NCI-H2196 (cell line): Measurements from ENCODE around the gene HAP1.
"Not testable (repeated sequence)": the region's sequence is repeated elsewhere in the genome, so short reads cannot be mapped to it uniquely, and the experiment has no call there.

ENCODE experiments used
- DNase-seq: peaks from one replicate; lab custom pipeline; 2025; ENCODE audit not compliant: unreplicated experiment; lab: John Stamatoyannopoulos, UW

HAP1 gene

DNA sequence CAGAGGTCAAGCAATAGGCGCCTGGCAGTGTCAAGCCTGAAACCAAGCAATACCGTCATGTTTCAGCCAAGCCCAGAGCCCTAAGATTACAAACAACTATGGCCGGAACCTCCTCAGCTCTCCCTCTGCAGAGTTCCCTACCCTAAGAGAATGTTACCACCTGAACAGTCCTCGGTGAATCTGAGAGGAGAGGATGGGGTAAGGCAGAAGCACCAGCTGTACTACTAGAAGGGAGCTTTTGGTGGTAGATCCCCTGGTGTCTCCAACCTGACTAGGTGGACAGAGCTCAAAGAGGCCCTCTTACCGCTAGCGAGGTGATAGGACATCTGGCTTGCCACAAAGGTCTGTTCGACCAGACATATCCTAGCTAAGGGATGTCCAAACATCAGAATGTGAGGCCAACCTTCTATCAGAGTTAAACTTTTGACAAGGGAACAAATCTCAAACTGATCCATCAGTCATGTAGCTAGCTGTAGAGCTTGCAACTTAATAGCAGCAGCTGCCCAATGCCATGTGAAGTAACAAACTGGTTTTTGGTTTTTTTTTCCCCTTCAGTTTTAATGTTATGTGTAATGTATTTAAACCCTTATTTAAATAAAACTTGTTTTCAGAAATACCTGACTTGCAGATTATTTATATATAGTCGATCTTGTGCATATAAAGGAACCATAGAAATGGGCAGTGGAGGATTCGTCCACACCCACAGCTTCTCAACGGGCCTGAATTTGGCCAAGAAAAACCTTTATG, 43.2 kb downstream of the HAP1 start:
- no peak for DNase-seq

DNA sequence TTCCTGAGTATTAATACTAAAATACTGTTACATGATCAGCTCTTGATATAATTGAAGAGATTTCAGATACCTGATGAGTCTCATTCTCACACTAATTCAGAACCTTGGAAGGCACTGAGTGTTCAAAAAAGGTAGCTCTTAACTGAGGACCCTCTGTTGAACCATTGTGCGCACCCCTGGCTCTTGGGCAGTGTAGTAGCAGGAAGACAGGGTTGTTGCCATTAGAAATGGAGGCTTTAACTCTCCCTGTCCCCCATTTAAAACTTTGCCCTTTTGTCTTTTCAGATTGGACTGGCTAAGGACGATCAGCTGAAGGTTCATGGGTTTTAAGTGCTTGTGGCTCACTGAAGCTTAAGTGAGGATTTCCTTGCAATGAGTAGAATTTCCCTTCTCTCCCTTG, 43.9 kb downstream of the HAP1 start:
- DNase-seq = no peak

DNA sequence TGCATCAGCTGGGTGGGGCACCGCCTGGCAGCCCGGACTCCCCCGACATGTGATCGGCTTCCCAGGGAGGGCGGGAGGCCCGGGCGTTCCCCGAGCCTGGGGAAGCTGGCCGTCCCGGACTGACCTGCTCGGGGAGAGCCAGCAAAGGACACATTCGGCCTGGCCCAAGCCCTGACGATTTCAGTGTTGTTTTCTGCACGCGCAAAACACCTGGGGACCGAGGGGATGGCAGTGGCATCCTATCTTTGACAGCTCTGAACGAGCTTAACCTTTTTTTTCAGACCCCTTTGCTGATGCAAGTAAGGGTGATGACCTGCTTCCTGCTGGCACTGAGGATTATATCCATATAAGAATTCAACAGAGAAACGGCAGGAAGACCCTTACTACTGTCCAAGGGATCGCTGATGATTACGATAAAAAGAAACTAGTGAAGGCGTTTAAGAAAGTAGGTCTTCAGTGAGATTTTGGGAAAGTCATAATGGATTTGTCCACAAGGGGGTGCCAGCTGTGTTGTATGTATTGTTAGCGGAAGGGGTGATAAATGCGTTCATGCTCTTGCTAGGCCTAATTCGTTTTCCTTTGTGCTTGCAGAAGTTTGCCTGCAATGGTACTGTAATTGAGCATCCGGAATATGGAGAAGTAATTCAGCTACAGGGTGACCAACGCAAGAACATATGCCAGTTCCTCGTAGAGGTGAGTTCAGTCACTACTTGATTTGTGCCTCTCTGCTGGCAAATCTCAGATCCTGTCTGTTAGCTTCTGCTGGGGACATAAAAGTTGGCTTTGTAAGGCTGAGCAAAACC, 44.7 kb downstream of the HAP1 start:
- DNase-seq = no peak

DNA sequence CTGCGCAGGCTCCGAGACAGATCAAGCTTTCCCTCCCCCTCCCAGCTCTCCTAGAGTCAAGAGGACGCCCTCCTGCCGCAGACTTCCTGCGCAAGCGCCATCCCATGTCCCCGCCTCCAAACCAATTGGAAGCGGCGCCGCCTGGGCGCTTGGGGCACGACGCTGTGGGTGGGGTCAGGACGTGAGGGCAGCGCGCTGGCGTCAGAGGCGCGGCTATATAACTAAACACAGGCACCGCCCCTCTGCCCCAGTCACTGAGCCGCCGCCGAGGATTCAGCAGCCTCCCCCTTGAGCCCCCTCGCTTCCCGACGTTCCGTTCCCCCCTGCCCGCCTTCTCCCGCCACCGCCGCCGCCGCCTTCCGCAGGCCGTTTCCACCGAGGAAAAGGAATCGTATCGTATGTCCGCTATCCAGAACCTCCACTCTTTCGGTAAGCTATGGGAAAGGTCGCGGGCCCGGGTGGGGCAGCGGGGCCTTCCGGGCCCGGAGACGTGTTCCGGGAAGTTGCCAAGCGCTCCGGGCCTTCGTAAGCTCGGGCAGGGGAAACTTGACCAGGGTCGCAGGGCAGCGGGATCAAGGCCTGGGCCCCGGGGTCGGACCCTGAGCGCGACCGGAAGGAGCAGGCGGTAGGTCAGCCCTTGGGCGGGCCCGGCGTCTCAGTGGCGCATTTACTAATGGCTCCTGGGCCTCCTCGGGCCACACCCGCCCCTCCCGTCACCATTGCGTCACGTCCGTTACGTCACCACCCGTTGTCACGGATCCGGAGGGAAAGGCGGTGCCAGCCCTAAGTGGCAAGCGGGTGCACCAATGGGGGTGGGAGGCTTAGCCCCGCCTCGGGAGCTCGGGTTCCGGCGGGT, 45.6 kb downstream of the HAP1 start, which contains the start of gene EIF1:
EIF1 (plus strand) TSS at position 245 of the 856 bp plus-strand sequence; CDS start at position 399, 154 bp downstream.
- peak; percentile 94 for DNase-seq

DNA sequence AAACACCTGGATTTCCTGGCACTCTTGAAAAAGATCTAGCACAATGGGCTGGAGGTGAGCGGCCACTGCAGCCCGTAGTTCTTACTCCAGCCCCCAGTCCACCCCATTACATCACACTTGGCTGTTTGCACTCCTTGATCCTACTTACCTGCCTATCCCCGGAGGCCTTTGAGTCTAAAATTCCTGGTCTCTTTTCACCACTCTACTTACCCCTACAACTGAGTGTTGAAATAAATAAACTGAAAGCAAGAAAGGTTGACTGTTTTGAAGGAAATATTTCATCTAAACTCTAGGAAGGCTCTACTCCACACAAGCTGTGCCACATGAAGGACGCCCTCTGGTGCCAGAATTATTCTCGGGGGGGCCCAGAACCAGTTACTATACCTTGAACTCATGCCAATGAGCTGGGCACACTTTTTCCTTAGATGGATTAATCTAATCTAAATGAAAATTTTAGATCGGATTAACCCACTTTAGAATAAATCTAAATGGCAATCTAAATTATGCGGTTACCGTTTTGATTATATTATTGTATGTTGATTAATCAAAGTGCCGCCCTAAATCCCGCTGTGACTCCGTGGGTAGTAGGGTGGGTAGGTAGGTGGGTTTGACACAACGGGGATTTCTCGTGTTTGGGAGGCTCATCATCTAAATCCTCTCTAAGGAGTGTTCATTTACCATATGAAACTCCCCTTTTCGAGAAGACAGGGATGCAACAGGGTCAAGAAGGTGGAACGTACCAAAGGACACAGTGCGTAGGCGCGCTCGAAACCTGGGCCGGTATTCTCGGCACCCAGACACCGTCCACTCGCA, 46.4 kb downstream of the HAP1 start:
- peak; percentile 36 for DNase-seq

DNA sequence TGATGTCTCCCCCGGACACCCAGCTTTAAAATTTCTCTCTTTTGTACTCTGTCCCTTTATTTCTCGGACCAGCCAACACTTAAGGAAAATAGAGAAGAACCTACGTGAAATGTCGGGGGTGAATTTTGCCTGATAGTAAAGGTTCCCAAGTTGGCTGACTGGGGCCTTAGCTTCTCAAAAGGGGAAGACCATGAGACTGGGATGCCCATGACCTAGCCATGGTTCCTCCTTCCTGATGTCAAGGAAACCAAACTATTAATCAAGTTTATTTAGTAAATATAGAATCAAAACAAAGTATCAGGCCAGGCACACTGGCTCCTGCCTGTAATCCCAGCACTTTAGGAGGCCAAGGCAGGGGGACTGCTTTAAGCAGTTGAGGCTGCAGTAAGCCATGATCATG, 48.2 kb downstream of the HAP1 start:
- DNase-seq = no peak

DNA sequence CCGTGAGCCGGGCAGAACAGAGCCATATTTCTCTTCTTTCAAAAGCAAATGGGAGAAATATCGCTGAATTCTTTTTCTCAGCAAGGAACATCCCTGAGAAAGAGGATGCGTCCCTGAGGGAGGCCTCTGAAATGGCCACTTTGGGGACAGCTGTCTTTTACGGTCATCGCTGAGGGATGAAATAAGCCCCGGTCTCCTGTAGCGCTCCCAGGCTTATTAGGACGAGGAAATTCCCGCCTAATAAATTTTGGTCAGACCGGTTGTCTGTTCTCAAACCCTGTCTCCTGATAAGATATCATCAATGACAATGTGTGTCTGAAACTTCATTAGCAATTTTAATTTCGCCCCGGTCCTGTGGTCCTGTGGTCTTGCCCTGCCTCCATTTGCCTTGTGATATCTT, 48.7 kb downstream of the HAP1 start:
- not testable (repeated sequence) for DNase-seq

DNA sequence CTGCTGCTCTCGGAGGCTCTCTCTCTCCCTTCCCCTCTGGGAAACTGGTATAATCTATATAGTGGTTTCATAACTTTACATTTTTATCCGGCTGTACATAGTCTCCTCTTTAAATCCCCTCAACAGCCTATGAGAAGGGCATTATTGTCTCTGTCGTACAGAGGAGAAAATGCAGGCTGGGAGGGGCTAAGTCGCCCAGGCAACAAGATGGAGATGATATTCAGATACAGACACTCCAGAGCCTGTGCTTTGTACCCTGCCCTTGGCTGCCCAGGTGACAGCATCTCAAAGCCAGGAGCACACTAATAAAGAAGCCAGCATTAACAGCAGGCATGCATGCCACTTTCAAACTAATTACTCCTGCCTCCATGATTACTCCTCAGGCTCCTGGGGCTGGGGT, 50.4 kb downstream of the HAP1 start:
- DNase-seq = no peak

DNA sequence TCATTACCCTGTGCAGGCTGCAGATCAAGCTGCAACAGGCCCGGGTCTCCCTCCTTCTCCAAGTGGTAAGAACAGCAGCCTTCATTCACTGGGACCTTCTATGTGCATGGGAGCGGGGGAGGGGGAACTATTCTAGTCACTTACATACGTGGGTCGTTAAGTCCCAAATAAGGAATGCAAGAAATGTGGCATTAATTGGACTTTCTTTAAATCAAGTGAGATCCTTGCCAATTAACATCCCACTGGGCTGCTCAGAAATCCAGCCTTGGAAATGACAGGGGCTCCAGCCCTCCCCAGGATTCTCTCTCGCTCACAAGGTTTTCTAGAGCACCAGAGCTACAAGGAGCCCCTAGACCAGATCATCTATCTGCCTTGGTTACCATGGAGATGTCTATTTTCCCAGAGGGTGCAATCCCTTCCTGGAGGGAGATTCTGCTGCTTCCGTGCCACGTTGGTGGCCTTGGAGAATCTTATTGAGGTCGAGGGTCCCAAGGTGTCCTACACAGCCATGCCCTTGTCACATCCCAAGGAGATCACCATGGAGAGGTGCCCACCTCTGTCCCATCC, 50.9 kb downstream of the HAP1 start:
- no peak for DNase-seq

DNA sequence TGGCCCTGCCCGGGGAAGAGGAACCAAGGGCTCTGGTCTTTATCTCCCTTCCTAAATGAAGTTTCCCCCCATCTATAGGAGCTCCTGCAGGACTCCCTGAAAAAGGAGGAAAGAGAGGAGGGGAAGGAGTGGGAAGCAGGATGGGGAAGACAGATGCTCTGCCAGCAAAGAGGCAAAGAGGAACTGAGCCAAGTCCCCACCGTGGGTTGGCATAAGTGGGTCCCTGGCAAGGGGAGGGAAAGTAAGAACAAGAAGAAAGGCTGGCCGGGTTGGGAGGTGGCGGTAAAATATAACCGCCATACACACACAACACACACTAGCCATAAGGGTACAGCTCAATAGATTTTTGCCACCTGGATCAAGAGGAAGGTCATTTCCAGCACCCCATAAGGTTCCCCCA, 51.8 kb downstream of the HAP1 start:
- DNase-seq = no peak

DNA sequence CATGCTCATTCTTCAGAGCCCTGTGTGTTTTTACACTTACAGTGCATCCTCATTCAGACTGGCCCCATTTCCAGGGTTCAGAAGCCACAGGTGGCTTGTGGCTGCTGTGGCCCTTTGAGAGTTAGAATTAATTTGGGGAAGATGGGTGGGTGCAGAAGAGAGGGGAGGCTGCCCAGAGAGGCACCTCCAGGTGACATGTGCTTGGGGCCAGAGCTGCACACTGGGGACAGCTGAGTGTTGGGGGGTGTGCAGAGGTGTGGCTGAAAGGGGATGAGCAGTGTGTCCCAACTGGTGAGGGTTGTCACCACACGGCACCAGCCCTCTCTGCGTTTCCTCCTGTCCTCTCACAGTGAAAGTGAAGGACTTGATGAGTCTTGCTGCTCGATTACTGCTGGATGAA, 52.7 kb downstream of the HAP1 start:
- DNase-seq = no peak

DNA sequence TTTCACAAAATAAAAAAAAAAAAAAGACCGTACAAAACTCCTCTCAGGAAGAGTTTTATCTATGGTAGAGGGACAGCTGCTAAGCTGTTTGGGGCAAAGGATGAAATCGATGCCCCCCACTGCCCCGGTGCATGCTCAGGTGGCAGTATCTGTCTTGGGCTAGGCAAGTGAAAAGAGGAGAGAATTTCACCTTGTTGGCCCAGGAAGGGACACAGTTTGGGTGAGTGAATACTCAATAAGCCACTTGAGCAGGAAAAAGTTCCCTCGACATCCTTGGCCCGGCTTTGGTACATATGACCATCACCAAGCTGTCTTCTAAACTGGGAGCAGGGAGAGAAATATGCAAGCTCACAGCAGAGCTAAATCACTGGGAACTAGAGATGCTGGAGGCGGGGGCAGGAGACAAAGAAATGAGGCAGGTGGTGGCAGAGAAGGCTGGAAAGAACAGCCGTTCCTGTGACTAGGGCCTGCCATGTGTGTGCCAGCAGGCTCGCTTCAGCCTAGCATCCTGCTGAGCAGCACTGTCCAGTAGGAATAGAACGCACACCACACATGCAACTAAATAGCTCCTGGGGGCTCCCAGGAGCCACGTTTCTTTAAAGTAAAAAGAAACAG, 53.9 kb downstream of the HAP1 start:
- DNase-seq = peak; percentile 22

DNA sequence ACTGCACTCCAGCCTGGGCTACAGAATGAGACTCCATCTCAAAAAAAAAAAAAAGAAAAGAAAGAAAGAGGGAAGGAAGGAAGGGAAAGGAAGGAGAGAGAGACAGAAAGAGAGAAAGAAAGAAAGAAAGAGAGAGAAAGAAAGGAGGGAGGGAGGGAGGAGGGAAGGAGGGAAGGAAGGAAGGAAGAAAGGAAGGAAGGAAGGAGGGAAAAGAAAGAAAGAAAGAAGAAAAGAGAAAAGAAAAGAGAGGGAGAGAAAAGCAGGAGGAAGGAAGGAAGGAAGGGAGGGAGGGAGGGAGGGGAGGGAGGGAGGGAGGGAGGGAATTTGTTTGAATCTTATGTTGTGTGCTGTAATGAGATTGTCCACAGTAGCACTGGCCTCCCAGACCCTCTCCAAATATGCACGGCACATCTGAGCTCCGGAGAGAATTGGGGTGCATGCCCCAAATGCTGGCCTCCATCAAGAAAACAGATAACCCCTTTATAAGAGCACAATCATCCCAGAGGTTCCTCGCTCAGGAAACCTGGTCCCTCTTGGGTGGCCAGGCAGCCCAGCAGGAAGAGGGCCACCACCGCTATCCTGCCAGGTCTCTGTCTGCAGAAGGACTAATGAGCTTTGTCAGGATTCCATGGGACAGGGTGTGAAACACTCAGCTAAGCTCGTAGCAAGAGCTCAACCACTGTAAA, 54.6 kb downstream of the HAP1 start:
- DNase-seq = no peak

DNA sequence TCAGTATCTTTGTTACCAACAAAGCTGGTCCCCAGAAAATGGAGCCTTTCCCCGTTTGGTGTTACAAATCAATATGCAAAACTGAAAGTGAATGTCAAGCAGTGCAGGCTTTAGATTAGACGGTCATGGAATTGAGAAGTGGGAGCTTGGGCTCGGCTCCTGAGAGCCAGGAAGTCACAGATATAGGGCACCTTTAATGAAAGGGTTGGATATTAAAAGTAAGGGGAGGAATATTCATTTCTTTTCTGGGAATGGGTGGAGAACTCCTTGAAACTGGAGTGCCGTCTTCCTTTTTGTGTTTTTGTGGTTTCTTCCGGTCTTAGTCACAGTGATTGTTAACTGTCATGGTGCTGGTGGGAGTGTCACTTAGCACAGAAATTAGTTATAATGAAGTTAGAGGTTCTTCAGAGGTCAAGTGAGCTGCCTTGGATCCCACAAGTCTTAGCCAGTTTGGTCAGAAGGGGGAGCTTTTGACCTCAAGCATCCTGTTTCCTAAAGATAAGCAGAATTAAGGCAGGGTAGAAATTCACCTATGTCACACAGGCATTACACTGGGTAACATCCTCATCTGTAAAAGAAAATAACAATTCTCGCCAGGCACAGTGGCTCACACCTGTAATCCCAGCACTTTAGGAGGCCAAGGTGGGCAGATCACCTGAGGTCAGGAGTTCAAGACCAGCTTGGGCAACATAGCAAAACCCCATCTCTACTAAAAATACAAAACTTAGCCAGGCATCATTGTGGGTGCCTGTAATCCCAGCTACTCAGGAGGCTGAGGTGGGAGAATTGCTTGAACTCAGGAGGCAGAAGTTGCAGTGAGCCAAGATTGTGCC, 55.3 kb downstream of the HAP1 start:
- no peak for DNase-seq

DNA sequence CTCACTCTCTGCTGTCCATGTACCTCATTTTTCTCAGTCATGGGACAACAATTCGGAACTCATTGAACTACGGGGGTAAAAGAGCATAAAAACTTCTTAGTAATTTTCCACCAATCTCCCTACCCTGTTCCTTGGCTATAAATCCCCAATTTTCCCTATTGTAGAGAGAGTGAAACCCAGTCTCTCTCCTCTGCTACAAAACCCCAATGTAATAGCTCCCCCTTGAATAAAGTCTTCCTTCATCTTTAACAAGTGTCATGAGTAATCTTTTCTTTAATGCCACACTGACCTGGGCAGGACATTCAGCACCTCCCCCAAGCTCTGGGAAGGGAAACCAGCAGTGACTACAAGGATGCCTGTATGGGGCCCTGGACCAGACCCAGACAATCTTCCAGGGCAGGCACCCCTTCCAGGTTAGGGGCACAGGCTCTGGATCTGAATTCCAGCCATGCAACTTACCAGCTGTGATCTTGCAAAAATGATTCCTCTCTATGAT, 56.0 kb downstream of the HAP1 start:
- DNase-seq = no peak

DNA sequence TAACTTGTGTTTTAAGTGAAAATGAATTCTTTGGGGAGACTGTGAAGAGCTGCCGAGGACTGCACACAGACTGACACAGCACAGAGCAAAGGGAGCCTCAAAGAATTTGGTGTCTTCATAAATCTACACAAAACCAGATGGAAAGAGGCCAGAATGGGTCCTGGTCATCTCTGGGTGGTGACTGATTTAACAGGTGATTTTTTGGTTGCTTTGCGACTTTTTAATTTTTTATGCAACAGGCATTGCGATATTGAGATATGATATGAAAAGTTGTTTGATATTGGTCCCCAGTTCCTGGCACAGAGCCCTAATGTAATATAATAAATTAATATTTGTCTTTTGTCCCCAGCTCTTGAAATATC, 58.4 kb downstream of the HAP1 start:
- no peak for DNase-seq

DNA sequence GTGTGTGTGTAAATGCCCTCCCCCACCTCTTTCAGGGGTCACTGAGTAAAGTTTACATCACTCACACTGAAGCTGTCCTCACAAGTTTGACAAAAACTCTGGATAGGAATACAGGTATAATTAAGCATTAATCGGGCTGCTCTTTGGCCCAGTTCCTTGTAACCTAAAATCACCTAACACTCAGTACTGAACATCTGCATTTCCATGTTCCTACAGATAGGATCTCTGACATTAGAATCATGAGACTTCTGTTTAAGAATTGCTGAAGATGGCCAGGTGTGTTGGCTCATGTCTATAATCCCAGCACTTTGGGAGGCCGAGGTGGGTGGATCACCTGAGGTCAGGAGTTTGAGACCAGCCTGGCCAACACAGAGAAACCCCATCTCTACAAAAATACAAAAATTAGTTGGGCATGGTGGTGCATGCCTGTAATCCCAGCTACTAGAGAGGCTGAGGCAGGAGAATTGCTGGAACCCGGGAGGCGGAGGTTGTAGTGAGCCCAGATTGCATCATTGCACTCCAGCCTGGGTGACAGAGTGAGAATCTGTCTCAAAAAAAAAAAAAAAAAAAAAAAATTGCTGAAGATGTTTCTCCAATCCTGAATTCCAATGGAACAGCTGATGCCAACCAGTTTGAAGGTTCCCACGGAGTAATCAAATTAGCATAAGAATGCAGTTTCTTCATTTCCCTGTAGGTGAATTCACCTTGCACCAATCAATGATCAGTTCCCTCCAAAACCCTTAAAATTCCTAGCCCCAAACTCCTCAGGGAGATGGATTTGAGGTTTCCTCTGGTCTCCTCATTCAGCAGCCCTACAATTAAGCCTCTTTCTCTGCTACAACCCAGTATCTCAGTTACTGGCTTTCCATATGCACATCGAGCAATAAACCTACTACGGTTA, 59.0 kb downstream of the HAP1 start:
- not testable (repeated sequence) for DNase-seq
